Astrocyte of the cerebellum (primary cell): Measurements from ENCODE around the gene SCN1B.
"Not testable (repeated sequence)": the region's sequence is repeated elsewhere in the genome, so short reads cannot be mapped to it uniquely, and the experiment has no call there.

Source experiments
- DNase-seq: peaks from one replicate; pipeline ENCODE4 v3.0.0-alpha.2; 2011; ENCODE audit warnings: low read depth
- H3K4me3 ChIP-seq: 2 replicates; pipeline ENCODE4 v1.5.1; 2011; ENCODE audit warnings: mild to moderate bottlenecking, low read depth, low read length, moderate library complexity
- CTCF ChIP-seq: IDR thresholded peaks from 2 replicates; pipeline ENCODE4 v1.5.1; 2012; ENCODE audit warnings: low read length, low read depth, moderate library complexity, mild to moderate bottlenecking; ENCODE audit errors: missing control alignments
- in situ Hi-C: cut with HindIII; loops from 2 replicates; pipeline ENCODE4 v1.10.0; 2017; ENCODE audit warnings: low sequenced_read_pairs

The SCN1B gene

GRCh38 chr19:35006999-35007365 lies 23.3 kb upstream of the SCN1B start:
- in situ Hi-C loops, result no loop called here
- TF ChIP-seq CTCF, result no peak
- DNase-seq, result no peak
- no peak overlapping the region for H3K4me3 ChIP-seq

GRCh38 chr19:35007427-35007826 lies 22.8 kb upstream of the SCN1B start:
- H3K4me3 ChIP-seq, in situ Hi-C loops: not testable (repeated sequence)

GRCh38 chr19:35008891-35009341 lies 21.4 kb upstream of the SCN1B start:
- no peak for TF ChIP-seq CTCF
- no peak overlapping the region for H3K4me3 ChIP-seq
- no peak for DNase-seq
- in situ Hi-C loops, result no loop called here

More at GRCh38 chr19:35007427-35007826, 22.8 kb upstream of the SCN1B start:
- not testable (repeated sequence) for DNase-seq

- TF ChIP-seq CTCF, result no peak
- H3K4me3 ChIP-seq, result no peak overlapping the region
- in situ Hi-C loops, result no loop called here
- no peak for DNase-seq
Observed at GRCh38 chr19:35009424-35010415, 20.6 kb upstream of the SCN1B start.

- no peak overlapping the region for H3K4me3 ChIP-seq
- no peak for TF ChIP-seq CTCF
- in situ Hi-C loops, result no loop called here
- no peak for DNase-seq
Observed at GRCh38 chr19:35011091-35011689, 19.1 kb upstream of the SCN1B start.

- TF ChIP-seq CTCF, result no peak
- in situ Hi-C loops, result no loop called here
- DNase-seq, result no peak
- no peak overlapping the region for H3K4me3 ChIP-seq
Observed at GRCh38 chr19:35011737-35012682, 18.3 kb upstream of the SCN1B start.
